ENCODE data around the gene DQX1. TPM values are rescaled to one million over a fixed set of nuclear protein-coding genes. Genes with fewer than 3 reads are reported as not detected.

The DQX1 gene
- total and polyA plus RNA-seq, 9 of the 15 experiments (the other 6 are each of a cell fraction or from before 2014, with no cell fraction given): 0.04 to 0.38 (median 0.18) TPM; not detected in 1

GRCh38 chr2:74472086-74472944 lies 53.7 kb downstream of the DQX1 start, which contains the start of gene MRPL53 (continued):
- TF ChIP-seq ZNF280B (CRISPR knock-in tag; IDR thresholded peaks at IDR 0.05) (0 out of 2 replicates have a peak, but pooled peaks have one; percentile 45), SIN3A (IDR thresholded peaks at IDR 0.05; ENCODE audit: borderline replicate concordance in 2 of 2, control insufficient read depth in 1 of 2, low read depth in 2 of 2, low read length in 2 of 2) (peak; percentile 74 to 75; a peak in 1 of 4 replicates), HMBOX1 (IDR thresholded peaks at IDR 0.05) (no peak), ZBTB9 (CRISPR knock-in tag; IDR thresholded peaks at IDR 0.05) (0 out of 2 replicates have a peak, but pooled peaks have one; percentile 64), OTX1 (CRISPR knock-in tag; IDR thresholded peaks at IDR 0.05) (peak; percentile 46; the same call in 1 of the 2 replicates), KLF16 (IDR thresholded peaks at IDR 0.05) (peak; percentile 74; the same call in 1 of the 2 replicates), CREB3L1 (IDR thresholded peaks at IDR 0.05; ENCODE audit: borderline replicate concordance, low read depth) (0 out of 2 replicates have a peak, but pooled peaks have one; percentile 59), RFX7 (CRISPR knock-in tag; IDR thresholded peaks at IDR 0.05) (0 out of 2 replicates have a peak, but pooled peaks have one; percentile 50), SP1 (CRISPR knock-in tag; IDR thresholded peaks at IDR 0.05) (peak; percentile 68), SMAD1 (IDR thresholded peaks at IDR 0.05; ENCODE audit: low read depth, low read length, partially characterized antibody) (peak; percentile 61), SAFB2 (IDR thresholded peaks at IDR 0.05; ENCODE audit: borderline replicate concordance, low read depth, low read length, severe bottlenecking) (no peak), RFX5 (IDR thresholded peaks at IDR 0.05; ENCODE audit: low read depth, low read length) (no peak), XRCC5 (IDR thresholded peaks at IDR 0.05; ENCODE audit: low read depth, low read length) (no peak; the same call in 1 of the 2 replicates), EP300 (IDR thresholded peaks at IDR 0.05; ENCODE audit: low read length) (peak; percentile 33; the same call in 1 of the 2 replicates), MXD1 (CRISPR knock-in tag; IDR thresholded peaks at IDR 0.05; ENCODE audit: borderline replicate concordance, poor library complexity, severe bottlenecking) (no peak), MNT (conservative IDR thresholded peaks at IDR 0.05) (peak; percentile 75 to 86), ZNF41 (CRISPR knock-in tag; conservative IDR thresholded peaks at IDR 0.05) (no peak), NR2C1 (IDR thresholded peaks at IDR 0.05) (peak; percentile 100), NR2C1 (tag; IDR thresholded peaks at IDR 0.05) (peak; percentile 100)

Measured in K562 (cell line).